ENCODE data around the gene ASTN2. TPM values are rescaled to one million over a fixed set of nuclear protein-coding genes. Genes with fewer than 3 reads are reported as not detected.

The ASTN2 gene
- total and polyA plus RNA-seq, 9 of the 15 experiments (the other 6 are each of a cell fraction or from before 2014, with no cell fraction given) = 0.56 to 3.5 (median 1.9) TPM

DNA sequence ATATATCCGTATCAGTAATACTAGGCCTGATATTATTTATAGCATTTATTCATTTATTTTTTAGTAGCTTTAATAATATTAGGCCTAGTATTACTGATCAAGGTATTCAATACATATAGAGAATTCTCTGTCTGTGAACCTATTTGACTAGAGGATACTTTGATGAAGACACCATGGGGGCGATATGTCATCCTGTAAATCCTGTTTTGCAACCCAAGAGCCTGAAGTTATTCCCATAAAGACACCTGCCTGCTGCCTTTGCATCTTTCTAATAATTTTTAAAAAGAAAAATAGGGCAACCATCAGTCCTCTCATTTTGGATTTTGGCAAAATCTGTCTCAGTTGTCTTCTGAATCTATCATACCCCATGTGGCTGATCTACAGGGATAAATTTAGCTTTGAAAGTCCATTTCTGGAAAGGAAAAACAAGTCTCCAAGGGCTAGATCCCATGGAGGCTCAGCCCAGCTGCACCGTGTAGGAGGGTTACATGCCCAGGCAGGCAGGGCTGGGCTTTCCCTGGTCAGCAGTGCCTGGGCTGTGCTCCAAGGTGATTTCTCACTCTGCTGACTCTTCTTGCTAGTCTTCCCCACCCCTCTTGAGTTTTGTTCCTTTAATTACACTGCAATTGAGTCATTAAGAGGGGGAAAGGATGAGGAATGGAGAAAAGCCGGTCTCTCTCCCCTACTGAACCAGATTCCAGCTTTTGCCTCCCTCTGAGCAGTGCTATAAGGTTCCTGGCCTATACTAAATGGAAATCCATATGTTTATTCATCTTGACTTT is 558.8 kb downstream of the ASTN2 start (continued):
- TF ChIP-seq ELK1 (CRISPR knock-in tag; IDR thresholded peaks at IDR 0.05) (no peak), HCFC1 (IDR thresholded peaks at IDR 0.05; ENCODE audit: low read depth, low read length) (no peak), TEAD2 (tag; IDR thresholded peaks at IDR 0.05) (no peak), CCAR2 (IDR thresholded peaks at IDR 0.05; ENCODE audit: low read depth, low read length) (no peak), ZNF589 (CRISPR knock-in tag; IDR thresholded peaks at IDR 0.05; ENCODE audit: low read depth) (no peak), CBFB (CRISPR knock-in tag; IDR thresholded peaks at IDR 0.05) (no peak), YY1 (IDR thresholded peaks at IDR 0.05; ENCODE audit: borderline replicate concordance in 1 of 3, control insufficient read depth in 1 of 3, extremely low read depth in 1 of 3, insufficient read depth in 3 of 3, insufficient read length in 1 of 3, insufficient replicate concordance in 2 of 3, low read depth in 1 of 3, low read length in 2 of 3) (no peak), CHD4 (IDR thresholded peaks at IDR 0.05; ENCODE audit: insufficient read depth, insufficient replicate concordance, low read depth, low read length, poor library complexity, severe bottlenecking) (no peak), MYNN (IDR thresholded peaks at IDR 0.05) (no peak), MYNN (CRISPR knock-in tag; IDR thresholded peaks at IDR 0.05) (no peak)

All from K562 (cell line).